Peyer's patch (tissue), 4 donors: ENCODE measurements around the gene MOCS2.

Experiments
- POLR2A ChIP-seq, 2 donors: fragments of 450-650 bp; IDR thresholded peaks; one replicate each; pipeline ENCODE4 v1.5.1; 2017; ENCODE audit warnings: antibody characterized with exemption in 2 of 2, mild to moderate bottlenecking in 2 of 2, moderate library complexity in 2 of 2
- TF ChIP-seq, protein P1 (sequence below), 6 experiments: fragments of 450-650 bp in 4 of 6; fragments of 200-600 bp in 2 of 6; sonication (generic) in 1 of 6; IDR thresholded peaks; one replicate each; pipeline ENCODE4 v1.5.1; 2017 to 2019; ENCODE audit warnings: antibody characterized with exemption in 6 of 6, mild to moderate bottlenecking in 3 of 6, moderate library complexity in 1 of 6

DNA sequence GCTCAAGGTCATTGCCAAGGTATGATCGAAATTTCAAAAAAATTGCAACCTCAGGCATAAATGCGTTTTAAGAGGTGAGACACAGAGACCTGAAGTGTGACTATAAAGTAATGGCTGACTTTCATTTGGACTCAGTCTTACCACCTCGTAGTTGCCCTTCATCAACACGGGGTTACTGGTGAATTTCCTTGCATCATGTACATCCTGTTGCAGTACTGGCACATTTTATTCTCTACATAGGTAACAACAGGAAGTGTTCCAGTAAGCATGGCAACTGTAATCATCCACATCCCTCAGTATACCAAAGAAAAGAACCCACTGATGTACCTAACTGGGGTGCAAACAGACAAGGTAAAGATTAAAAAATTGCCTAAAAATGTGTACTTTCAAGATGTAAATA lies 29.3 kb downstream of the MOCS2 start:
- no peak for TF ChIP-seq POLR2A (IDR thresholded peaks at IDR 0.05)
- TF ChIP-seq, protein P1, sequence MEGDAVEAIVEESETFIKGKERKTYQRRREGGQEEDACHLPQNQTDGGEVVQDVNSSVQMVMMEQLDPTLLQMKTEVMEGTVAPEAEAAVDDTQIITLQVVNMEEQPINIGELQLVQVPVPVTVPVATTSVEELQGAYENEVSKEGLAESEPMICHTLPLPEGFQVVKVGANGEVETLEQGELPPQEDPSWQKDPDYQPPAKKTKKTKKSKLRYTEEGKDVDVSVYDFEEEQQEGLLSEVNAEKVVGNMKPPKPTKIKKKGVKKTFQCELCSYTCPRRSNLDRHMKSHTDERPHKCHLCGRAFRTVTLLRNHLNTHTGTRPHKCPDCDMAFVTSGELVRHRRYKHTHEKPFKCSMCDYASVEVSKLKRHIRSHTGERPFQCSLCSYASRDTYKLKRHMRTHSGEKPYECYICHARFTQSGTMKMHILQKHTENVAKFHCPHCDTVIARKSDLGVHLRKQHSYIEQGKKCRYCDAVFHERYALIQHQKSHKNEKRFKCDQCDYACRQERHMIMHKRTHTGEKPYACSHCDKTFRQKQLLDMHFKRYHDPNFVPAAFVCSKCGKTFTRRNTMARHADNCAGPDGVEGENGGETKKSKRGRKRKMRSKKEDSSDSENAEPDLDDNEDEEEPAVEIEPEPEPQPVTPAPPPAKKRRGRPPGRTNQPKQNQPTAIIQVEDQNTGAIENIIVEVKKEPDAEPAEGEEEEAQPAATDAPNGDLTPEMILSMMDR (IDR thresholded peaks at IDR 0.05) = no peak
